Choroid plexus epithelial cell (primary cell): ENCODE results near the gene BBLN.
"Not testable (repeated sequence)": the region's sequence is repeated elsewhere in the genome, so short reads cannot be mapped to it uniquely, and the experiment has no call there.

Experiments used
- DNase-seq: peaks from one replicate; pipeline ENCODE4 v3.0.0-alpha.2; 2010; ENCODE audit warnings: low read depth
- H3K4me3 ChIP-seq: 2 replicates; pipeline ENCODE4 v1.5.1; 2011; ENCODE audit warnings: low read depth, mild to moderate bottlenecking, control low read depth, low read length, moderate library complexity
- TF ChIP-seq, protein P1 (sequence below): conservative IDR thresholded peaks from 2 replicates; pipeline ENCODE4 v1.5.1; 2011; ENCODE audit warnings: low read depth, mild to moderate bottlenecking, control low read depth, inconsistent platforms, low read length, moderate library complexity

The BBLN gene

DNA sequence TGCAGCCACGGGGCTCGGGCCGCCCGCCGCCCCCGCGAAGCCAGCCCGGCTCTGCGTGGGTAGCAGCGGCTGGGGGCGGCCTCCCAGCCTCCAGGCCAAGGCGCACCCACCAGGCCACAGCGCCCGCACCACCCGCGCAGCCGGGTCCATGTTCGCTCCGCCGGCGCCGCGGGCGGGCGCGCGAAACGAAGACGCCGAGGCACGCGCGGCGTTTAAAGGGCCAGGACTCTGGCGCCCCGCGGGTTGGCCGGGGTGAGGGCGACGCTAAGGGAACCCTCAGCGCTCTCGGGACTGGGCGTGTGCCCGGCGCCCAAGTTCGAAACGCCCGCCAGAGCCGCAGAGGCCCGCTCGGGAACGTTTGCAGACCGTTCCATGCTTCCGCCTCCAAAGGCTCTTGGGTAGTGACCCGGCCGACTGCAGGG, 32.5 kb upstream of the BBLN start, which contains the start of gene PTGES2:
TSS of gene PTGES2 (minus strand) at position 162 of the 422 bp plus-strand sequence. CDS start at position 150, 12 bp downstream.
- H3K4me3 ChIP-seq = peak within 1 kb of the TSS; percentile 95
- peak; percentile 85 for DNase-seq
- TF ChIP-seq, protein P1, sequence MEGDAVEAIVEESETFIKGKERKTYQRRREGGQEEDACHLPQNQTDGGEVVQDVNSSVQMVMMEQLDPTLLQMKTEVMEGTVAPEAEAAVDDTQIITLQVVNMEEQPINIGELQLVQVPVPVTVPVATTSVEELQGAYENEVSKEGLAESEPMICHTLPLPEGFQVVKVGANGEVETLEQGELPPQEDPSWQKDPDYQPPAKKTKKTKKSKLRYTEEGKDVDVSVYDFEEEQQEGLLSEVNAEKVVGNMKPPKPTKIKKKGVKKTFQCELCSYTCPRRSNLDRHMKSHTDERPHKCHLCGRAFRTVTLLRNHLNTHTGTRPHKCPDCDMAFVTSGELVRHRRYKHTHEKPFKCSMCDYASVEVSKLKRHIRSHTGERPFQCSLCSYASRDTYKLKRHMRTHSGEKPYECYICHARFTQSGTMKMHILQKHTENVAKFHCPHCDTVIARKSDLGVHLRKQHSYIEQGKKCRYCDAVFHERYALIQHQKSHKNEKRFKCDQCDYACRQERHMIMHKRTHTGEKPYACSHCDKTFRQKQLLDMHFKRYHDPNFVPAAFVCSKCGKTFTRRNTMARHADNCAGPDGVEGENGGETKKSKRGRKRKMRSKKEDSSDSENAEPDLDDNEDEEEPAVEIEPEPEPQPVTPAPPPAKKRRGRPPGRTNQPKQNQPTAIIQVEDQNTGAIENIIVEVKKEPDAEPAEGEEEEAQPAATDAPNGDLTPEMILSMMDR = no peak

DNA sequence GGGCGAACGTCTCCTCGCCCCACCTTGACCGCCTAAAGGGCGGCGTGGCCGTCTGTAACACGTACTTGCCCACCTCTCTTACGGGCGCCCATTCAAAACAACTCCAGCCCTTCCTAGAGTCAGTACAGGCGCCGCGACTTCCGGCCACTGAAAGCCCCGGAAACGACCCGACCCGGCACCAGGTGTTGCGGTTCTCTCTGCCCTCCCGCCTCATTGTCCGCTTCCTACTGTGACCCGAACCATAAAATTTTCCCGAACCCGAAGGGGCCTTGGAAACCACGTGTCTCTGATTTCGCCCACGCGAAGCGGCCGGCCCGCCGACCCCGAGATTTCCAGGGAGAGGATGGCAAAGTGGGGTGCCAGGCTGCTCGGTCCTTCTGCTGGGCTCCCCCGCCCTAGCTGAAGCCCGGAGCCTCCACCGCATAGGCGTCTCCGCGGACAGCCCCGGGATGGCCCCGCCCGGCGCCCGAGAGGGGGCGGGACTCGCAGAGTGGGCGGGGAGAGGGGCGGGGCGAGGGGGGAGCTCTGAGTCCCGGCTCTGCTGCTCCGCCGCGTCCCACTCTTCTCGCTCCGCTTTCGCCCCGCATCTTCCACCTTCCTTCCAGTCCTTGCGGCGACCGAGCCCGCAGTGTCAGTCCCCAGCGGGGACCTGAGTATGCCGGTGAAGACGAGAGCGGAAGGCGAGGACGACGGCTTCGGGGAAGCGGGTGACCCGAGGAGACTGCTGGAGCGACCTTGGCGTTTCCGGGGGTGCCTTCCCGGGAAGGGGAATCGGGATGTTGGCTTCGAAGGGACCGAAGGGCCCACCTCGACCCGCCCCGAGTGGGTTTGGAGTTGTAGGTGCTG, 31.9 kb upstream of the BBLN start:
- TF ChIP-seq, protein P1 = no peak
- peak; percentile 94 for DNase-seq
- peak overlapping the region; percentile 95 for H3K4me3 ChIP-seq

DNA sequence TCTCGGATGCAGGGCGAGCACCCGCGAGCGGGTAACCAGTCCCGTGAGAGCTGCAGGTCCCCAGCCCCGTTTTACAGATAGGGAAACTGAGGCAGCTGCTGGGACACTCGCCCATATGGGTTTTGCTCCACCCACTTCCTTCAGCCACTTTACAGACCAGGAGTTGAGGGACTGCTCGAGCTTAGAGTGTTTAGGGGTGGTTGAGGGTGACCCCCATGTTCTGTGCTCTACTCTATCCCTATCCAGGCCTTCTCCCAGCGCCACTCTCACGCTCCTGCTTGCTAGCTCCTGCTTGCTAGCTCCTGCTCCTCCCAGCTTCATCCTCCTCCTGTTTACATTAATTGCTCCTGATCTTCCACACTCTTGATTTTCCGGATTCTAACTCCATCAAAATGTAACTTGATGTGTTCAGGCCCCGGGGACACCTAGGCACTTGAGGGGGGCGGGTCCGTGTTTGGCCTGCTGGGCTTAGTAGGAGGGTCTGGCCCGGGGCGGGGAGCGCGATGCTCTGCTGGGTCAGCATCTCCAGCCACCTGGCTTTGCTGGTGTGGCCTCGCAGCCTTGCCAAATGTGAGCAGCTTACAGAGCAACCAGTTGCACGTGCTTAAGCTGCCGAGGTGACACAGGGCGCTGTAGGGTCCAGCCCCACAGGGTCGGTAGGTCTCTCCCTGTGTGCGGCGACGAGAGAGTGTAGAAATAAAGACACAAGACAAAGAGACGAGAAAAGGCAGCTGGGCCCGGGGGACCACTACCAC, 31.1 kb upstream of the BBLN start:
- TF ChIP-seq, protein P1 = no peak
- H3K4me3 ChIP-seq = peak overlapping the region; percentile 95
- no peak for DNase-seq

DNA sequence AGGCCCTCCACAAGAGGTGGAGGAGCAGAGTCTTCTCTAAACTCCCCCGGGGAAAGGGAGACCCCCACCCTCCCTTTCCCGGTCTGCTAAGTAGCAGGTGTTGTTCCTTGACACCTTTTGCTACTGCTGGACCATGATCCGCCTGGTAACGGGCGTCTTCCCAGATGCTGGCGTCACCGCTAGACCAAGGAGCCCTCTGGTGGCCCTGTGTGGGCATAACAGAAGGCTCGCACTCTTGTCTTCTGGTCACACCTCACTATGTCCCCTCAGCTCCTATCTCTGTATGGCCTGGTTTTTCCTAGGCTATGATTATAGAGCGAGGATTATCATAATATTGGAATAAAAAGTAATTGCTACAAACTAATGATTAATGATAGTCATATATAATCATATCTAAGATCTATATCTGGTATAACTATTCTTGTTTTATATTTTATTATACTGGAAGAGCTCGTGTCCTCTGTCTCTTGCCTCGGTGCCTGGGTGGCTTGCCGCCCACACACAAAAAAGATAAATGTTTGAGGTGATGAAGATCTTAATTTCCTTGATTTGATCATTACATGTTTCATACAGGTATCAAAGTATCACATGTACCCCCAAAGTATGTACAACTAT, 30.0 kb upstream of the BBLN start:
- TF ChIP-seq, protein P1 = peak; percentile 9
- DNase-seq, H3K4me3 ChIP-seq: not testable (repeated sequence)

DNA sequence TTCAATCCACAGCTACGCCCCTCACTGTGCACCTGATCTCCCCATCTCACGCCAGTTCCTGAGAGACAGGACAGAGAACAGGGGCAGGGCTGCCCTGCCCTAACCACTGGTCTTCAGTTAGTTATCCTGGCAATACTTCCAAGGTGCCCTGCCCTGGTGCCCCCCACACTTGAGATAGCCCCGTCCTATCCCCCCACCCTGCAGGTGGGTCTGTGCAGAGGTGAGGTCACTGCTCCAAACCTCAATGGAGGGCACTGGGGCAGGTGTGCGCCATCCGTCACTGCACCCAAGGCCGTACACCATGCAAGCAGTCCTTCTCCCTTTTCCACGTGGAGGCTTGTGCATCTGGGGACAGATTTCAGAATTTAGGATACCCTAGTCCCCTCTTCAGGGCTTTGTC, 29.4 kb upstream of the BBLN start:
- H3K4me3 ChIP-seq, DNase-seq: not testable (repeated sequence)

DNA sequence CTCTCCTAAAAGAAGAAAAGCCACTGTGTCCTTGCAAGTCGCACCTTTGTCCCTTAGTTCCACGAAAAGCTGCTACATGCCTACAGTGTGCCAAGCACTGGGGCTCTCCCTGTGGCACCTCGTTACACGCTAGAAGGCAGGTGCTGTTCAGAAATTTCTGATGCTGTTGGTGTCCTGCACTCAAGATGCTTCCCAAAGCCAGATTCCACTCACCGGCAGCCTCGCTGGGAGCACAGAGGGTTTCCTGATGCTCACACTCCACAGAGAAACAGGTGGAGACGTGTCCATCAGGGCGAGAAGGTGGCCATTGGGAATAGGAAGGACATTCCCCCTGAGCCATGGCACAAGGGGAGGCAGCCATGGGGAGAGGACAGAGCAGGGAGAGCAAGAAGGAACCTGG, 28.7 kb upstream of the BBLN start:
- not testable (repeated sequence) for DNase-seq, H3K4me3 ChIP-seq

DNA sequence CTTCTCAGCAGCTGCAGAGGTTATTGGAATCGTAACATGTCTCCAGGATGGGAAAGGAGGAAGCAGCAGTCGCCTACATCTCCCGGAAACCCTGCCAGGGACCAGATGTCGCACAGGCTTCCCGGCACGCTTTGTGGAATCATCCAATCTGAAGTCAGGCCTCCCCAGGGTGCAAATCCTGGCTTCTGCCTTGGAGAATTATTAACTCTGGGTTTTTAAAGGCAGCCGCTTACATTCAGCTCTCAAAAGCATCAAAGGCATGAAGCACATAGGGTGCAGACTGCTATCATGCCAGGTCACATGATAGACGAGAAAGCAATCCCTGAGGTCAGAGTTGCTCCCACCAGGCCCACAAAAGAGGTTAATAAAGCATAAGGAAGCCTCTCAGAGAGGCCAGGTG, 27.9 kb upstream of the BBLN start:
- not testable (repeated sequence) for H3K4me3 ChIP-seq, DNase-seq

DNA sequence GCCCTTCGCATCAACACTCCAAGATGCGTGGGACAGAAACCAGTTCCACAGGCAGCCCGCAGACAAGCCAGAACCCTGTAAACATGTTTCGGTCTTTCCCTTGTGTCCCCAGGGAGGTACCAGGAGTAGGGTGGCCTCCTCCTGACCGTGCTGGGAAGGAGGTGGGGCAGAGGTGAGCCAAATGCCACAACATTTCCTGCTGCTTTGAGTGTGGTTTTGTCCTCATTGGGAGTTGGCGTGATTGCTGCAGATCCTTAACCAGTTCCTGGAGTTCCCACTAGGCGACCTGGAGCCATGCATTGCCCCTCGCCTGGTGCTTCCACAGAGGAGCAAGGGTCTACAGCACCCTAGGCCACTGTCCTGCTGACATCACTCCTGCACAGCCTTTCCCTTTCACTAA, 24.5 kb upstream of the BBLN start:
- H3K4me3 ChIP-seq, DNase-seq: not testable (repeated sequence)
